ENCODE measurements around the gene NKX2-3. TPM values are rescaled to one million over a fixed set of nuclear protein-coding genes. Genes with fewer than 3 reads are reported as not detected.

NKX2-3 gene
- polyA plus RNA-seq (ENCODE audit: insufficient read length): 0.97 TPM

DNA sequence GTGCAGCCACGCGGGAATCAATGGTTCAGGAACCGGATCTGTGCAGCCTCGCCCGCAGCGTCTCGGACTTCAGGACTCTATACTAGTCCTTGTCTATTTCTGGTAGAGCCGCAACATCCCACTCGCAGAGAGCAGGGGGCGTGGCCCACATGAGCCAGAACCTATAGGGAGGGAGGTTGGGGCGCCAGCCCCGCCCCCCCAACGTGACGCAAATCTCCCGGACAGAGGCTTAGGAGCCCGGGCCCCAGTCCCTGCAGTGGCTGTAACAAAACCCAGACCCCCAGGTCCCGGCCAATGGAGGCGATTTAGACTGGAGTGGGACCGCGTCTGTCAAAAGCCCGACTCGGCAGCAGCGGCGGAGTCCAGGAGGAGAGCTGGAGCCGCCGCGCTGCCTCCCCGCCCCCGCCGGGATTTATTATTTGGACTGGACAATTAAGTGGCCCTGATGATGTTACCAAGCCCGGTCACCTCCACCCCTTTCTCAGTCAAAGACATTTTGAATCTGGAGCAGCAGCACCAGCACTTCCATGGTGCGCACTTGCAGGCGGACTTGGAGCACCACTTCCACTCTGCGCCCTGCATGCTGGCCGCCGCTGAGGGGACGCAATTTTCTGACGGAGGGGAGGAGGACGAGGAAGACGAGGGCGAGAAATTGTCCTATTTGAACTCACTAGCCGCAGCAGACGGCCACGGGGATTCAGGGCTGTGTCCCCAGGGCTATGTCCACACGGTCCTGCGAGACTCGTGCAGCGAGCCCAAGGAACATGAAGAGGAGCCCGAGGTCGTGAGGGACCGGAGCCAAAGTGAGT, at the start of gene NKX2-3:
Gene NKX2-3 (plus strand): TSS at position 256 of the 809 bp plus-strand sequence. CDS start 190 bp downstream, at position 446.
- DNase-seq: peak; percentile 47

- DNase-seq: no peak
These were observed 47.8 kb upstream of the NKX2-3 start for GRCh38 chr10:99484626-99485581.

- no peak for DNase-seq
These were observed 45.5 kb upstream of the NKX2-3 start for GRCh38 chr10:99487125-99487807.

- DNase-seq: no peak
These were observed 43.5 kb upstream of the NKX2-3 start for GRCh38 chr10:99489271-99489670.

DNA sequence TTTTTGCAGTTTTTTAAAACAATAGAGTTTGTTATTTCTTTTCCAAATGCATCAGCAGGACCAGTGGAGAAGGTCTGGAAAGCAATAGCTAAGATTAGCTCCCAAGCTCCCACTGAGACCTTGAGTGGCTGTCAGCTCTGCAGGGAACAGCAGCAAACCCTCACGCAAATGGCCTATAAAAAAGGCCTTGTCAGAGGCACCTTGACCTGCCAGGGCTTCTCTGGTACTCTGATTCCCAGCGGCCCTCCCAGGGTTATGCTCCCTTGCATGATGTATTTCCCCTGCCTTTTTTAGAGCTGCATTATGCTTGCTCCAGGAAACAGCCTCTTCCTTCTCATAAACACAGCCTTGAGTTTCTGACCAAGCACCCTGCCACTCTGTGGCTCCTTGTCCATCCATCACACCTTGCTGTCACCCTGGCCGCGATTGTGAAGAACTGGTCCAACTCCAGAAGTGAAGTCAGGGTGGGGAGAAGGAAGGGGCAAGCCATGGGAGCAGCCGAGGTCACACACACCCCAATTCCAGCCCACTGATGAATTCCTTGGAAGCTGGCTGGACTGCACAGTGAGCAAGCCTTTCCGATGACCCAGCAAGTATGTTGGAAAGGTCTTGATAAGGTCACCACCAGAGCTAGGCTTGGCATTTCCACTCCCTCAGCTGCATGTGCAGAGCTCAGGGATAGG, 35.3 kb upstream of the NKX2-3 start:
- DNase-seq: no peak

- DNase-seq: no peak
These were observed 26.3 kb upstream of the NKX2-3 start for GRCh38 chr10:99506416-99506815.

- no peak for DNase-seq
These were observed 25.5 kb upstream of the NKX2-3 start for GRCh38 chr10:99507265-99507664.

DNA sequence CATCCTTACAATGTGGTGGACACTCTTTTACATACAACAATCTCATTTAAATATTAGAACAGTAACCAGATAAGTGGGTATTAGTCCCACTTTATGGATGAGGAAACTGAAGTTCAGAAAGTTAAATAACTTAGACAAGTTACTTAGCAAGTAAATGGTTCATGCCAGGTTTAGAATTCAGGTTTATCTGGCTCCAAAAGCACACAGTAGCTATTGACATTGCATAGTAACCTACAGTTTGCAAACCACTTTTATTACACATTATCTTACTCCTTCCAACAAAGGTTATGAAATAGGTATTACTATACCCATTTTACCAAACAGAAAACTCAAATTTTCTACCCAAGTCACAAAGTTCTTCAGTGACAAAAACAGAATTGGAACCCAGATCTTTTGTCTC, 19.7 kb upstream of the NKX2-3 start:
- no peak for DNase-seq

DNA sequence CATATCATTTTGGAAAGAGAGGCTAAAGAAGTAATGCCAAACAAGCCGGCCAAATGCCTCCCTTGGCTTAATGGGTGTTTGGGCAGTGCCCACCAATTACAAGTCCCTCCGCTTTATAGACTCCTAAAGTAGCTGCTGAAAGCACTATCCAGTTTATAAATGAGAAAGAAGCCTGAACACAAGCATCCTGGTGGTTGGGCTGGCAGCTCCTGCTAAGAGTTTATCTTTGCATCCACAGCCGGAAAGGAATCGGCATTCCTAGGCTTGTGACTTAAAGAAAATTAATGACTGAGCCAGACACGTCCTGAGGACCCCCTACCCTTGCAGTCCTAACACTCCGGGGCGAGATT, 13.1 kb upstream of the NKX2-3 start:
- no peak for DNase-seq

GRCh38 chr10:99520040-99520846, 12.5 kb upstream of the NKX2-3 start:
- DNase-seq: no peak

DNA sequence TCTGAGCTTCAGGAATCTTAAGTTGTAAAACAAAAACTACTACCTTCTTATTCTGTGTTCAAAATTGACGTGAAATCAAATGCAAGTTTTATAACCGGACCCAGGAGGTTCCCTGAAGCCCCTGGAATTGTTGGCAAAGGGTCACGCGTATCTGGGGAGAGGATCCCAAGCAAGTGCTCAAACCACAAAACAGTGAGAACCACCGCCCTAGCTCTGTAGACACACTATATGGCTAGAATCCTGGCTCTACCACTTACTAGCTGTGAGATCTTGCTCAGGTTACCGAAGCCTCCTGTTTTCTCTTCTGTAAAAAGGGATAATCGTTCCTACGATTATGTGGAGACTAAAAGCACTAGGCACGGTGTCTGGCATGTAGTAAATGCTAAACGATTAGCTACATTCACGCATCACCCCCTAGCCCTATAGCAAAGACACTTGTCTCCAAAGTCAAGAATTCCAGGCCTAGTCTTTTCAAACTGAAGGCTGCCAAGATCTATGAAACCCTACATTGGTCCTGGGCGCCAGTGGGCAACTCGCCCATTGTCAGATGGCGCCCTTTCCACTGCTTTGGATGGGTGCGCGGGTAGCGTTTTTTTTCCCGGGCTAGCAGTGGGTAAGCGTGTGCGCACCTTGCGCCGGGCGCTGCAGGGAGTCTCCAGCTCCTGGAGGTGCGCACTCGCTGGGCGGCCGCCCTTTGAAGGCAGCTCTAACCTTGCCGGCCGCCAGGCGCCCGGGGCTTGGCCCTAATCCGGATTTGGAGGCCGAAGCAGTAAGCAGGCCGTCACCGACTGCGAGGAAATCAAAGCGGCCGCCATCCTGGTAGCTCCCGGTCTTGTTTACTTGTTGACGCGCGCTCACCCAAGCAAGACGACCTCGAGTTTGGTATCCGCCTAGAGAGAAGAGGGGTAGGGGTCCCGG, 11.6 kb upstream of the NKX2-3 start:
- DNase-seq: no peak

- no peak for DNase-seq
These were observed 10.8 kb upstream of the NKX2-3 start for GRCh38 chr10:99521765-99522469.

DNA sequence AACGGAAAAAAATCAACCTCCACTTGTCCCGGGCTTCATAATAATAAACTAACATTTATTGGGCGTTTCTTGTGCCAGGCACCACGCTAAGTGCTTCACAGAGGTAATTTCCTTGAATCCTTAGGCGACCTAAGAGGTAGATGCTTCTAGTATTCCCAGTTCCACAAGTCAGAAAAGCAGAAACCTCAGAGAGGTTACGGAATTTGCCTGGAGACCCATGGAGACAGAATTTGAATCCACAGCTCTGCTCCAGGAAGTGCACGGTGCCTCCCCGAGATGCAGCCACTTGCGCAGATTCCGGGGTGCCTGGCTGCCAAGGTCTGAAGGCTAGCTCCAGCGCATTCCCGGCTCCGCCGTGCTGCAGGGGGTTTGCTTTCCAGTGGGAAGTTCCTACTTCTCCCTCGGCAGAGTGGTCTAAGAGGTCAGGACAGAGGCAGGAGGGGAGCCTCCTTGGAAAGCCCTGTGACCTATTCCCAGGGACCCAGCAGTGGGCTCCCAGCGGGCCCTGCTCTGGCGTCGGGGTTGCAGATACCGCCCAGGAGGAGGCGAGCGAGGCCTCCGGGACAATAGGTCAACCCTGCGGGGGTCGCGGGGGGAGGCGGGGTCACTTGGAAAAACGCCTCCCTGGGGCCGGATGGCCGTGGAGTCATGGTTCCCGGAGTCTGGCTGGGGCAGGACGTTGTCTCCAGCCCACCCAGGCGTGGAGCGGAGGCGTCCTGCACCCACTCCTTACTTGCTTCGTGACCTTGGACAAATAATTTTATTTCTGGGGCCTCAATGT, 10.1 kb upstream of the NKX2-3 start:
- DNase-seq: no peak

DNA sequence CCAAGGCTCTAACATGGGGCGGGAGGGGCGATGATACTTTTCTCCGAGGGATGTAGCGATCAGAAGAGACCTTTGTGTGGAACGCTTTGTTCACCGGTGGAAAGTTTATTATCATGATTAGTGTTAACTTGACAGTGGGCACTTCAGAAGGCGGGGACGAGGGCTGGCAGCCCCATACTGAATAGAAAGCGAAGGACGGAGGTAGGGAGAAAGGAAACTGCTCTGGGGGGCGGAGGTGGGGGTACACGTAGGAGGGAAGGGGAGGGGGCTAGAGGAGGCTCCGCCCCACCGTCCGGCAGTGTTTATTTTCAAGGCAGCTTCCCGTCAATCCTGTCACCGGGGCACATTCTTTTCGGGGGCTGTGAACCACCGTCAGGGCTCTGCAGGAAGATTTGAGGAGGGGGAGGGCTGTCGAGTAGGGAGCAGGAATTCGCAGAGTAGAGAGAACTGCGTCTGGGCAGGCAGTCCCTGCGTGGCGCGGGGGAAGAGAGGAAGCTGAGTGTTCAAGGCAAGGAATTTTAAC, 9.4 kb upstream of the NKX2-3 start:
- no peak for DNase-seq

DNA sequence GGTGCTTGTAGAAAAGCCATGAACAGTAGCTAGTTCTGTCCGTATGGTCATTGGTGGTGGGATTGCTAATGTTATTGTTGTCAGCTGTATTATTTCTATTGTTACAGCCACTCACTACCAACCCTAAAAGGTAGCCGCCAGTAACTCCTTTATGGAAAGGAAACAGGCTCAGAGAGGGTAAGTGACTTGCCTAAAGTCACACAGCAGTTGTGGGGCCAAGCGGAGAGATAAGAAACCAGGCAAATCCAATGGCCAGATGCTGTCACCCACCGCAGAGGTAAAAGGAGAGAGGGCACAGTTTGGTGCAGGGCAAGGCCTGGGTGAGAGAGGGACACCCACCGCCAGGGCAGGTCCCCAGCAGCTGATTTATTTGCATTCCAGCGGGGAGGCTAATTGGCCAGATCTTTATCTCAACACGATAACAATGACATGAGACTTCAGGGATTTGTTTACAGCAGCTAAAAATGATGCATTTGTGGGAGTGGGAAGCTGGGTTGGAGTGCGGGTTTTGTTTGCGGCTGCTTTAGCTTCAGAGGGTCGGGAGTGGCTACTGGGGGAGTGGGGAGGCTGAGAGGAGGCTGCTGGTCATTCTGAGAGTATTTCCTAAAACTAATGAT, 8.6 kb upstream of the NKX2-3 start:
- no peak for DNase-seq

- no peak for DNase-seq
These were observed 7.9 kb upstream of the NKX2-3 start for GRCh38 chr10:99524736-99525380.

GRCh38 chr10:99525897-99526296, 6.8 kb upstream of the NKX2-3 start:
- DNase-seq: no peak

All from hindlimb muscle (tissue), 1 donor.